Calu3 (cell line): ENCODE results near the gene TOP2B. TPM values are rescaled to one million over a fixed set of nuclear protein-coding genes. Genes with fewer than 3 reads are reported as not detected.

Experiments used
- BruUV-seq: library from RNA; stranded (reverse); fragments of 400-500 nt; replicated peaks from 2 replicates; lab custom pipeline; 2021; lab: Mats Ljungman, UMichigan
- CTCF ChIA-PET: fragments of 300-600 bp; sonication (Branson Sonifier 250); formaldehyde crosslinking; loops from one replicate; lab custom pipeline; 2022; ENCODE audit warnings: antibody characterized with exemption; lab: Charles Lee
- DNase-seq: peaks from one replicate; pipeline ENCODE4 v3.0.0; 2022
- H3K27ac Mint-ChIP-seq: one replicate; pipeline ENCODE4 v1.8.0; 2022; ENCODE audit warnings: mixed read lengths; ENCODE audit not compliant: unreplicated experiment
- H3K27me3 Mint-ChIP-seq: one replicate; pipeline ENCODE4 v1.8.0; 2022; ENCODE audit warnings: mixed read lengths; ENCODE audit not compliant: unreplicated experiment
- H3K36me3 Mint-ChIP-seq: one replicate; pipeline ENCODE4 v1.8.0; 2022; ENCODE audit warnings: mild to moderate bottlenecking, moderate library complexity, mixed read lengths; ENCODE audit not compliant: insufficient read depth, unreplicated experiment
- H3K4me1 Mint-ChIP-seq: one replicate; pipeline ENCODE4 v1.8.0; 2022; ENCODE audit warnings: mild to moderate bottlenecking, low read depth, mixed read lengths; ENCODE audit not compliant: unreplicated experiment
- H3K4me3 Mint-ChIP-seq: one replicate; pipeline ENCODE4 v1.8.0; 2022; ENCODE audit warnings: mild to moderate bottlenecking, low read depth, moderate library complexity, mixed read lengths; ENCODE audit not compliant: unreplicated experiment
- H3K9me3 Mint-ChIP-seq: one replicate; pipeline ENCODE4 v1.8.0; 2022; ENCODE audit warnings: low read depth, mixed read lengths; ENCODE audit not compliant: unreplicated experiment
- CTCF ChIP-seq: fragments of 200-600 bp; IDR thresholded peaks from one replicate; pipeline ENCODE4 v1.8.0; 2022; ENCODE audit warnings: antibody characterized with exemption; ENCODE audit not compliant: unreplicated experiment
- intact Hi-C: fragments of 100-400 bp; cut with micrococcal nuclease; formaldehyde crosslinking; loops from one replicate; pipeline ENCODE4 v1.10.0; 2022; ENCODE audit not compliant: unreplicated experiment
- total RNA-seq: library from RNA; stranded (reverse); gene quantifications from 2 replicates; pipeline ENCODE4 v1.2.3, GENCODE V29; 2022

TOP2B gene
- total RNA-seq, 1 experiment from 2014 or later, result 117 TPM

- CTCF ChIA-PET, result no interaction called here
- no peak for DNase-seq
Observed at GRCh38 chr3:25589104-25589782, 75.5 kb downstream of the TOP2B start.

GRCh38 chr3:25588441-25589103 is 76.1 kb downstream of the TOP2B start:
- H3K4me3 Mint-ChIP-seq, result no peak overlapping the region
- BruUV-seq, result no TSS peak
- CTCF ChIA-PET, result no interaction called here
- H3K27me3 Mint-ChIP-seq, result no peaks in the 10 kb centered on the region
- no peak for TF ChIP-seq CTCF
- H3K36me3 Mint-ChIP-seq, result peaks cover 5% of the 10 kb centered on the region
- intact Hi-C loops, result no loop called here
- H3K27ac Mint-ChIP-seq, result no peak overlapping the region
- peaks cover 35% of the 10 kb centered on the region for H3K4me1 Mint-ChIP-seq
- H3K9me3 Mint-ChIP-seq, result peaks cover 4% of the 10 kb centered on the region
- DNase-seq, result no peak

More at GRCh38 chr3:25589104-25589782, 75.5 kb downstream of the TOP2B start:
- Mint-ChIP-seq H3K27me3 (no peaks in the 10 kb centered on the region), H3K4me3 (no peak overlapping the region), H3K27ac (no peak overlapping the region), H3K36me3 (peaks cover 11% of the 10 kb centered on the region), H3K4me1 (peaks cover 33% of the 10 kb centered on the region), H3K9me3 (peaks cover 4% of the 10 kb centered on the region)
- intact Hi-C loops, result no loop called here
- BruUV-seq, result no TSS peak
- TF ChIP-seq CTCF, result no peak

GRCh38 chr3:25587975-25588374 is 76.7 kb downstream of the TOP2B start:
- Mint-ChIP-seq H3K27ac (no peak overlapping the region), H3K4me3 (no peak overlapping the region), H3K27me3 (no peaks in the 10 kb centered on the region), H3K36me3 (no peaks in the 10 kb centered on the region), H3K4me1 (peaks cover 30% of the 10 kb centered on the region), H3K9me3 (peaks cover 4% of the 10 kb centered on the region)
- intact Hi-C loops, result no loop called here
- no peak for TF ChIP-seq CTCF
- no peak for DNase-seq
- BruUV-seq, result no TSS peak
- CTCF ChIA-PET, result interaction anchor here (1.2 kb wide), 1 partner anchor 482 kb away, joined by 4 read pairs; no protein-coding TSS in a partner anchor

- Mint-ChIP-seq H3K9me3 (peaks cover 4% of the 10 kb centered on the region), H3K27ac (no peak overlapping the region), H3K4me1 (peaks cover 26% of the 10 kb centered on the region), H3K36me3 (no peaks in the 10 kb centered on the region), H3K27me3 (no peaks in the 10 kb centered on the region), H3K4me3 (no peak overlapping the region)
- CTCF ChIA-PET, result interaction anchor here (1.2 kb wide), 1 partner anchor 481 kb away, joined by 4 read pairs; no protein-coding TSS in a partner anchor
- no TSS peak for BruUV-seq
- intact Hi-C loops, result no loop called here
- DNase-seq, result no peak
- no peak for TF ChIP-seq CTCF
Observed at GRCh38 chr3:25587526-25587925, 77.2 kb downstream of the TOP2B start.
